HG02571 (cell line): ENCODE measurements around the gene STX1B.
"Not testable (repeated sequence)": the region's sequence is repeated elsewhere in the genome, so short reads cannot be mapped to it uniquely, and the experiment has no call there.

Experiments
- ATAC-seq: cut with Tn5 transposase; IDR thresholded peaks from one replicate; pipeline ENCODE4 v1.9.1; 2021; ENCODE audit warnings: mild to moderate bottlenecking, moderate library complexity; ENCODE audit not compliant: unreplicated experiment

Gene STX1B

DNA sequence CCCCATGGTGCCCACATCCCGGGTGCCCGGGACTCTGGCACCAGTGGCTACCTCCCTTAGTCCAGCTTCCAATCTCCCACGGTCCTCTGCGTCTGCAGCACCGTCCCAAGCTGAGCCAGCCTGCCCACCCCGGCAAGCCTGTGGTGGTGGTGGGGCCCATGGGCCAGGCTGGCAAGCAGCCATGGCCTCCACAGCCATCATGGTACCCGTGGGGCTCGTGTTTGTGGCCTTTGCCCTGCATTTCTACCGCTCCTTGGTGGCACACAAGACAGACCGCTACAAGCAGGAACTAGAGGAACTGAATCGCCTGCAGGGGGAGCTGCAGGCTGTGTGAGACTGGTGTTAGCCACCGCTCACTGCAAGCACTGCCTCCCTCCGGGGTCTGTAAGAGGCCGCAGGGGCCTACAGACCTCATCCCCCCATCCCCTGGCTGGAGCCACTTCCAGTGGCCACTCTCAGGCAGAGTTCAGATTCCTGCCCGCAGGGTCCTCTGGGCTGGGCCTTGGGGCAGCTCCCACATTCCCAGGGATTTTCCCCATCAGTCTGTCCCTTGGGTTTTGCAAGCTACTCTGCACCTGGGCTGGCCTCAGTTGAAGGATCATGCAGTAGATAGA, 56.8 kb downstream of the STX1B start:
- no peak for ATAC-seq

GRCh38 chr16:30953111-30953510, 57.3 kb downstream of the STX1B start:
- ATAC-seq = no peak

DNA sequence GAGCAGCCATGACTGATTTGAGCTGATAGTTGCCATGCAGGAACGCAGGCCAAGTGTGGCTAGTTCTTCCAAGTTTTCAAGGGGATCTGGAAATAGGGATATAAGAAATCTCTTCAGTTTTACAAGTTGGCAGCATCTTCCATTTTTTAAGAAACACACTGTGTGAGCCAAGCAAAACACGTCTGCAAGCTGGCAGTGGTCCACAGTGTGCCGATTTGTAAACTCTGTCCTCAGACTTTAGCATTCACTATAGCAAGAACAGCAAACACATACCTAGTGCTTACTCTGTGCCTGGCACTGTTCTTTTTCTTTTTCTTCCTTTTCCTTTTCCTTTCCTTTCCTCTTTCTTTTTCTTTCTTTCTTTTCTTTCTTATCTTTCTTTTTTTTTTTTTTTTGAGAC, 58.7 kb downstream of the STX1B start:
- ATAC-seq = no peak

GRCh38 chr16:30951193-30951592, 59.2 kb downstream of the STX1B start:
- no peak for ATAC-seq

GRCh38 chr16:30950516-30951065, 59.8 kb downstream of the STX1B start:
- no peak for ATAC-seq

DNA sequence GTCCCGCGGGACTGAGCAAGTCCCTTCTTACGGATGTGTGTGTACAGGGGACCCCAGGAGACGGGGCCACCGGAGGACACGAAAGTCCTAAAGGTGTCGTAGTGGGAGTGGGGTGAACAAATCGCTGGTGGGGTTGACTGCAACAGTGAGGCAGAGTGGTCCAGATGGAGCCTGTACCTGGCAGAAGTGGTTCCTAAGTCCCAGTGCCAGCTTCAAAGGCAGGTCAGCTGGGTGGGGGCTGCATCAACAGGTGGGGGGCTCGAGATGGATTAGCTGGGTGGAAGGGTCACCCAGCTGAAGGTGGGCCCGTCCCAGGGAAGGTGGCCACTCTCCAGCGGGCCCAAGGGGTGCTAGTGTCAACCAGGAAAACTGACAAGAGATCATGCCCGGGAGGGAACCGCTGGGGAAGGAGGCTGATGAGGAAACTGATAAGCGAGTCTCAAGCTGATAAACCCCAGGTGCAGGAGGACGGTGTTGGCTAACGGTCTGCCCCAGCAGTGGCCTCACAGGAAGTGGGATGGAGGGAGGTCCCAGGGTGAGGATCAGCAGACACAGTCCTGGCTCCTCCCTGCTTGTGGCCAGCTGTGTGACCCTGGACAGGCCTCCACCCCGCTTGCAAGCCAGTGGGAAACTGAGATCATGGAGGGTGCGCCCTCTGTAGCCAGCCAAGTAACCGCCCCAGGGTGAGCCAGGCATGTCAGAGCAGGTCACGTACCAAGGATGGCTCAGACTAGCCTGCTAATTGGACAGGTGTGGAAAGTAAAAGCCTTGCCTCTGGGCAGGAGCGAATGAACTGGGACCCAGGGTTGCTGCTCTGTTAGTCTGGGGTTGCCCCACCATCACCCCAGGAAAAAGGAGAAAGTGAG, 60.6 kb downstream of the STX1B start:
- no peak for ATAC-seq

GRCh38 chr16:30948667-30949649, 61.5 kb downstream of the STX1B start, which contains the start of gene ORAI3:
ORAI3 (plus strand) TSS chr16:30949068; CDS start chr16:30949290, 222 bp downstream.
- peak; percentile 58 for ATAC-seq

DNA sequence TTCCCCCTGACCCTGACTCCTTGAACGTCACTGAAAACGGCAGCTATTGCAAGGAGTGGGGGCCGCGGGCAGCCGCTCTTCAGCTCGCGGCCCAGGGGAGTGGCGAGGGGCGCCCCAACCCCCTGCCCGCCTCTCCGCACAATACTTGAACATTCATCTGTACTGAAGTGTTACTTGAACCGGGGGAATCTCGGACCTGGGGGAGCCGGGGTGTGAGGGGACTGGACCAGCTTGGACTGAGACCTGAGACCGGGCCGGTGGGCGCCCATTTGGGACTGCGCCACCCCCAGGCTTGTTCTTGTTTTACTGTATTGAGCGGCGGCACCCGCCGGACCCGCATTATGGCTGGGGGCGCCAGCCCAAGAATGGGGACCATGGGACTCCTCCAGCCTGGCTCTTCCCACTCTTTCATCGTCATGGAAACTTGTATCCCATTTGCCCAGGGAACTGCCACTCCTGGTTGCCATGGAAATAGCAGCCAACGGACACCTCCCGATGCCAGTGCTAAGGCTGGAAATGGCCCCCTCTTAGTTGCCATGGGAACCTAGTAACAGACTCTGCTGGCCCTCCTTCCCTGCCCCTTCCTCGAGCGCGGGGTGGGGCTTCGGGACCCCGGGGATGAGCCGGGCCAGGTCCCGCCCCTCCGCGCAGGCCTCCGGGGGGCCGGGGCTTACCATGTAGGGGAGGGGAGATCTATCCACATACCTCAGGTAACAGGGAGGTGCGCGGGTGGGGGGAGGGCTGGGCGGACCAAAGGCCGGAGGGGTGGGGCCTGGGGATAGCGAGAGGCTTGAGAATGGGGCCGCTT, 62.4 kb downstream of the STX1B start:
- no peak for ATAC-seq

DNA sequence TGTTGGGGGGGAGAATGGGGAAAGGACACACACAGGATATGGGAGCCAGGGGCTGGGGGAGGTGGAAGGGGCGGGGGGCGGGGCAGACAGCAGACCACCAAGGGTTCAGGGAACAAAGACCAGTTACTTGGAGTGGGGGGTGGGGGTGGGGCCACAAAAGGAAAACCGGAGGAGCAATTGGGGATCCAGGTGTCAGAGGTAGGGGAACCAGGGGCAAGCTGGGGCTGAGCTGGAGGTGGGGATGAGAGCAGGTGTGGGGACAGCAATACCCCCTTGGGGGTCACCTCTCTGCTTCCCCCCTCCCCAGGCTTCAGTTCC, 62.9 kb downstream of the STX1B start:
- no peak for ATAC-seq

- no peak for ATAC-seq
Observed at GRCh38 chr16:30946671-30947540, 63.5 kb downstream of the STX1B start.

DNA sequence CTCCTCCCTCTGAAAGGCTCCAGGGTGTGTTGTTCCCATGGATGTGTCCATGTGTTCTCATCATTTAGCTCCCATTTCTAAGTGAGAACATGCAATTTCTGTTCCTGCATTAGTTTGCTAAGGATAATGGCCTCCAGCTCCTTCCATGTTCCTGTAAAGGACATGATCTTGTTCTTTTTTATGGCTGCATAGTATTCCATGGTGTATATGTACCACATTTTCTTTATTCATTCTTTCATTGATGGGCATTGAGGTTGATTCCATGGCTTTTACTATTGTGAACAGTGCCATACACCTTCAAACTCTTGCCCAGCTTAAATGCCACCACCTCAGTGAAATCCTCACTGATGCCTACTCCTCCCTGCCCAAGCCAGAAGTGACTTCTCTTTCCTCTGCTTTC, 66.1 kb downstream of the STX1B start:
- ATAC-seq = no peak

DNA sequence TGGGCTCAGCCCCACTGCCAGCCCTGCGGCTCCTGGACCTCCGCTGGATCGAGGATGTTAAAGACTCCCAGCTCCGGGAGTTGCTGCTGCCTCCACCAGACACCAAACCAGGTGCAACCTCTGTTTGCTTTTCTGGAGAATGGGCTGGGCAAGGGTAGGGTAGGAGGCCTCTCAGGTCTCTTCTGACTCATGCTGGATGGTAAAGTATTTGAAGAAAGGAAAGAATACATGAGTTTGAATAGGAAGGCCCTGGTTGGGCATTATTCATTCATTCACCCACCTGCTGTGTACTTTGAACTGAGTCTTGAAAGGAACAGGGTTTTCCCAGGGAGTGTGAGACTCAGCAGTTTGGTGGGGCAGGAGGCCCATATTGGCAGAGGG, 68.0 kb downstream of the STX1B start:
- no peak for ATAC-seq

DNA sequence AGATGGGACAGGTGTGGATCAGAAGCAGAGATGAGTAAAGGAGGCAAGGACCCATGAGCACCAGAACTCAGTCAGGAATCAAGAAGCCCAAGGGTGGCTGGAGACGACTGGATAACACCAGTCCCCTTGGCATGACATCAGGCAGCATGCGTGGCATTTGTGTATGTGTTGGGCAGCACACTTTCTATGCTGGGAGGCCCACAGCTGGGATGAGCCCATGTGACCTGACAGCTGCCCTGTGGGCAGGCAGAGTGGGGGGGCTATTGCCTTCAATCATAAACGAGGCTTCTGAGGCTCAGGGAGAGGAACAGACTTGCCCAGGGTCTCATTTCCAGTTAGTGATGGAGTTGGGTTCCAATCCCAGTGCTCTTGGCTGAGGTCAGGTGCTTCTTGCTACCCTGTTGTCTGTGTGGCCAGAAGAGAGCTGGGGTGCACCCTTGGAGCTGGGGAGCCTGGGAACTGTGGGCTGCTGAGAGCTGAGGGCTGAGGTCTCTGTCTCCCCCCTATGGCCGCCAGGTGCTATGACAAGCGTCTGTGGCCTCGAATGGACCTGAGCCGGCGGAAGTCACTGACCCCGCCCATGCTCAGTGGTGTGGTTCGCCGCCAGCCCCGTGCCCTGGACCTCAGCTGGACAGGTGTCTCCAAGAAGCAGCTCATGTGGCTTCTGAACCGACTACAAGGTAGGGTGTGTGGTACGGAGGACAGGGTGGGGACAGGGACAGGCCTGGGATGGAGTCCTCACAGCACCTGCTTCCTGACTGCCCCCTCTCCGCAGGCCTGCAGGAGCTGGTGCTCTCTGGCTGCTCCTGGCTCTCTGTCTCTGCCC, 68.6 kb downstream of the STX1B start:
- ATAC-seq = peak; percentile 75

DNA sequence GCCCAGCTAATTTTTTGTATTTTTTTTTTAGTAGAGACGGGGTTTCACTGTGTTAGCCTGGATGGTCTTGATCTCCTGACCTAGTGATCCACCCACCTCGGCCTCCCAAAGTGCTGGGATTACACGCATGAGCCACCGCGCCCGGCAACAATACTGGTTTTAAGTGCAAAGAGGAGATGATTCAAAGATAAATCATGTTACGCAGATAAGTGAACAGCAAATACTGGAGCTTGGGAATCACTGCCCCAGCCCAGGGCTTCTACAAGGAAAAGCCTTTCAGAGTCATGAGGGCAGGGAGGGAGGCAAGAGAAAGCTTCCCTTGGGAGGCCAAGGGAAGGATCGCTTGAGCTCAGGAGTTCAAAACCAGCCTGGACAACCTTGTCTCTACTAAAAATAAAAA, 70.9 kb downstream of the STX1B start:
- ATAC-seq = not testable (repeated sequence)
